HG03521 (cell line): ENCODE data around the gene PLAGL1.
"Not testable (repeated sequence)": the region's sequence is repeated elsewhere in the genome, so short reads cannot be mapped to it uniquely, and the experiment has no call there.

Experiments
- ATAC-seq: cut with Tn5 transposase; IDR thresholded peaks from one replicate; pipeline ENCODE4 v1.9.1; 2021; ENCODE audit warnings: mild to moderate bottlenecking, moderate library complexity; ENCODE audit not compliant: unreplicated experiment

The PLAGL1 gene

DNA sequence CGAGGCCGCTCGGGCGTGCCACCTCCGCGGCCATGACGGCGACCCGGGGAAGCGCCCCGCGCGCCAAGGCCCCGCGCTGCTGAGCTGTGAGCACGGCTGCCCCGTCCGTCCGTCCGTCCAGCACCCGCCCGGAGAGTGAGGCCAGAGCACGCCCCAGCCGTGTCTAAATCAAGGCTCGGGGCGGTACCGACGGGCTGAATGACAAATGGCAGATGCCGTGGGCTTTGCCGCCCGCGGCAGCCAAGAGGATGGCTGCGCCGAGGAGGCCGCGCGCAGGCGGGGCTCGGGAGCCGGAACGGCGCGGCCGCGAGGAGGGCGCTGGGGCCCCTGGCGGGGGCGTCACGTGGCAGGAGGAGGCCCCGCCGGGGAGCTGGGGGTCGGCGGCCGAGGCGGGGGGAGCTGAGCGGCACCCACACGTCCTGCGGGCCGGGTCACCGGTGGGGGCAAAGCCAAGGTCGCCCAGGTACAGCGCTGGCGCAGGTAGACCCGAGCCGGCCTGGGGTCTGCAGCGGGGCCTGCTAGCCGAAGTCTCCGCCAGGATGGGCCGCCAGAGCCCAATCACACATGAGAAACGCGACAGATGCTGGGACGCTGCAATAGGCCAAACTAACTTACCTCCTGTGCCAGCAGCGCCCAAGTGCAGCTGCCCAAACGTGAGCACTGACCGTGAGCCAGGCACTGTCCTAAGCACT is at the start of gene PLAGL1:
PLAGL1 (minus strand) TSS at position 140 of the 692 bp plus-strand sequence. CDS start 60,123 bp downstream, outside the sequence.
- ATAC-seq: peak; percentile 69

- ATAC-seq: peak; percentile 83
Measured at GRCh38 chr6:144055121-144055931, 47.3 kb upstream of the PLAGL1 start.

- no peak for ATAC-seq
Measured at GRCh38 chr6:144053601-144054000, 45.5 kb upstream of the PLAGL1 start.

GRCh38 chr6:144052488-144052887 is 44.4 kb upstream of the PLAGL1 start:
- ATAC-seq: no peak

DNA sequence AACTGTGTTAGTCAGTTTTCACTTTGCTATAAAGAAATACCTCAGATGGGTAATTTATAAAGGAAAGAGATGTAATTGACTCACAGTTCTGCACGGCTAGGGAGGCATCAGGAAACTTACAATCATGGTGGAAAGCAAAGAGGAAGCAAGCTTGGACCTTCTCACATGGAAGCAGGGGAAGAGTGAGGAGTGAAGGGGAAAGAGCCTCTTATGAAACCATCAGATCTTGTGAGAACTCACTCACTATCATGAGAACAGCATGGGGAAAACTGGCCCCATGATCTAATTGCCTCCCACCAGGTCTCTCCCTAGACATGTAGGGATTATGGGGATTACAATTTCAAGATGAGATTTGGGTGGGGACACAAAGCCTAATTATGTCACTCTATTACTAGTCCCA is 41.3 kb upstream of the PLAGL1 start:
- no peak for ATAC-seq

DNA sequence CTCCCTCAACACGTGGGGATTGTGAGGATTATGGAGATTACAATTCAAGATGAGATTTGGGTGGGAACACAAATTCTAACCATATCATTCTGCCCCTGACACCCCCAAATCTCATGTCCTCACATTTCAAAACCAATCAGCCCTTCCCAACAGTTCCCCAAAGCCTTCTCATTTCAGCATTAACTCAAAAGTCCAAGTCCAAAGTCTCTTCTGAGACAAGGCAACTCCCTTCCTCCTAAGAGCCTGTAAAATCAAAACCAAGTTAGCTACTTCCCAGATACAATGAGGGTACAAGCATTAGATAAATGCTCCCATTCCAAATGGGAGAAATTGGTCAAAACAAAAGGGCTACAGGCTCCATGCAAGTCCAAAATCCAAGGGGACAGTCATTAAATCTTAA is 39.6 kb upstream of the PLAGL1 start:
- ATAC-seq: no peak

GRCh38 chr6:144046672-144047071 is 38.6 kb upstream of the PLAGL1 start:
- not testable (repeated sequence) for ATAC-seq

- not testable (repeated sequence) for ATAC-seq
Measured at GRCh38 chr6:144044989-144045388, 36.9 kb upstream of the PLAGL1 start.

GRCh38 chr6:144036835-144037195 is 28.8 kb upstream of the PLAGL1 start:
- no peak for ATAC-seq

GRCh38 chr6:144036064-144036834 is 28.2 kb upstream of the PLAGL1 start:
- ATAC-seq: peak; percentile 83

GRCh38 chr6:144035416-144035815 is 27.4 kb upstream of the PLAGL1 start:
- no peak for ATAC-seq

- ATAC-seq: no peak
Measured at GRCh38 chr6:144033816-144034735, 26.0 kb upstream of the PLAGL1 start.

DNA sequence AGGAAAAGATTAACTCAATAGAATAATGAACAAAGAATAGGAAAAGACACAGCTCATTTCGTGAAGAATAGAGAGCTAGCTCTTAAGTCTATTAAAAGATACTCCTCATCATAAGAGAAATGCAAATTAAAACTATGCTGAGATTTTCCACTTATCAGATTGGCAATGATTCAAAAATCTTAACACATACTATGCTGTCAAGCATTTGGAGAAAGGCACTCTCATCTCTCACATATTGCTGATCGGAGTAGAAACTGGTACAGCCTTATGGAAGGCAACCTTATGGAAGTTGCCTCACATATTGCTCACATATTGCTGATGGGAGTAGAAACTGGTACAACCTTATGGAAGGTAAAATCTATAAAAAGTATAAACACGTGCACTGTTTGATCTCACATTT is 21.4 kb upstream of the PLAGL1 start:
- no peak for ATAC-seq

DNA sequence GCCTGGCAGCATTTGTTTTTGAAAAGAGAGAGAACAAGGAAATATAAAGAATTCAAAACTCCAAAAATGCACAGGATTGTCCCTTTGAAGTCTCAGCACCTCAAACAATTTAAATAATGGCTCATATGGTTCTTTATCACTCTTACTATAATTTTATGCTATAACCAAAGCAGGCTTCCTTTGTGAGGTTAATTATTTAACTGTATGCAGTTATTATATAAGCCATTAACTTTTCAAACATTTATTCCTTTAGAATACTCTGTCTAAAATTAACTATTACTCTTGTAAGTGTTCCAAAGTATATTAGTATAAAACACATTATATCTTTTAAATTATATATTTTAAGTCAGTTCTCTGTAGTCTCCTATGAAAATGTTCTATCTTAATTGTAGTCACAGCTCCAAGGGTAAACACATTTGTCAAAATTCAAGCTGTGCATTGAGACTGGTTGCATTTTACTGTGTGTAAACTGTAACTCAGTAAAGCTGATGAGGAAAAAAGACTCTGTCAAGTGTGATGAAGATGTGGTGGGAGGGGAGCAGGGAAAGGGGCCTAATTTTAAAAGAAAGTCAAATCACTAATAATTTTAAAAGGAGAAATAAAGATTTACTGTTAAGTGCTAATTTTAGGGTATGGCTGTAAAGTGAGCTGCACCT is 20.0 kb upstream of the PLAGL1 start:
- no peak for ATAC-seq

GRCh38 chr6:144023216-144023615 is 15.2 kb upstream of the PLAGL1 start:
- ATAC-seq: no peak

- ATAC-seq: no peak
Measured at GRCh38 chr6:144019929-144020328, 11.9 kb upstream of the PLAGL1 start.

GRCh38 chr6:144017166-144018094 is 9.4 kb upstream of the PLAGL1 start:
- no peak for ATAC-seq

DNA sequence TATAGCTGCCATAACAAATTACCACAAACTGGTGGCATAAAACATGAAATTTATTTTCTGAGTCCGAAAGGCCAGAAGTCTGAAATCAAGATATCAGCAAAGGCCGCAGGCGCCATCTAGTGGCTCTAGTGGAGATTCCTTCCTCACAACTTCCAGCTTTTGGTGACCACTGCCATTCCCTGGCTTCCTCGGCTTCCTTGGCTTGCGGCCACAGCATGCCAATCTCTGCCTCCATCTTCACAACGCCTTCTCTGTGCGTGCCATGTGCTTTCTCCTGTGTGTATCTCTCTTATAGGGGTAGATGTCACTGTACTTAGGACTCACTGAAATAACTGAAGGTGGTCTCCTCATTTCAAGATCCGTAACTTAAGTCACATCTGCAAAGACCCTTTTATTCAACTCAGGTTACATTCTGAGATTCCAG is 5.4 kb upstream of the PLAGL1 start:
- ATAC-seq: no peak

DNA sequence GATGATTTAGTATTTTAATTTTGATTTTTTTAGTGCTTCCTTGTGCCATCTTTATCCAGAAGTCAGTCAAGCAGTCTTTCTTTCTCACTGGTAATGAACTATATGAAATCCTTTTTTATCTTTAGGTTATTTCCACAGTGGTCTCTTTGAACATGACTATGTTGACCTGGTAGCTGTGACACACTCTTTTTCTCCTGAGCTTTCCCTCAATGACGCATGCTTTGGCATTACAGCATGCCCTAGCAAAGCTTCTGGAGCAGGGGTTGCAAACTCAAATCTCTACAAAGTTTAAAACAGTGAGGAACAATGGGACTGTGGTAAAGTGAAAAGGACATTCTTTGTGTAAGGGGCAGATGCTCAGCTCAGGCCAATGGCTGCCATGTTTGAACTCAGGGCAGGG is 4.5 kb upstream of the PLAGL1 start:
- no peak for ATAC-seq
